Fibroblast of skin of right quadriceps (primary cell): ENCODE results near the gene SRGAP3.

ENCODE experiments used
- DNase-seq: peaks from one replicate; pipeline ENCODE4 v3.0.0-alpha.2; 2013

The SRGAP3 gene

DNA sequence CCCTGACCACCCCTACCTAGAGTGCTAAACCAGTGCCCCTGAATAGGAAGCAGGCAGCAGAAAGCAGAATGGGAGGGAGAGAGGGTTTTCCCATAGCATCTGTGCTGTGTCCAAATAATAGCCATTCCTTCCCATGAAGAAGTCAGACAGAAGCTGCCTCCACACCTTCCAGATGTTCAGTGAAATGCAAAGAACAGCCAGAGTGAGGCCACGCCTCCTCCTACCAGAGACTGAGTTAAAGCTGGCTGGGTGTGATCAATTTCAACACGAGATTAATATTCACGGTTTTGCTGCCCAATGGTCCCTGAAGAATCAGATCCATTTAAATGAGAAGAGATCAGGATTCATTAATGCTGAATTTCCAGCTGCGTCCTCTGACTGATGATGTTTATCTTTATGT lies 111.8 kb downstream of the SRGAP3 start:
- no peak for DNase-seq

DNA sequence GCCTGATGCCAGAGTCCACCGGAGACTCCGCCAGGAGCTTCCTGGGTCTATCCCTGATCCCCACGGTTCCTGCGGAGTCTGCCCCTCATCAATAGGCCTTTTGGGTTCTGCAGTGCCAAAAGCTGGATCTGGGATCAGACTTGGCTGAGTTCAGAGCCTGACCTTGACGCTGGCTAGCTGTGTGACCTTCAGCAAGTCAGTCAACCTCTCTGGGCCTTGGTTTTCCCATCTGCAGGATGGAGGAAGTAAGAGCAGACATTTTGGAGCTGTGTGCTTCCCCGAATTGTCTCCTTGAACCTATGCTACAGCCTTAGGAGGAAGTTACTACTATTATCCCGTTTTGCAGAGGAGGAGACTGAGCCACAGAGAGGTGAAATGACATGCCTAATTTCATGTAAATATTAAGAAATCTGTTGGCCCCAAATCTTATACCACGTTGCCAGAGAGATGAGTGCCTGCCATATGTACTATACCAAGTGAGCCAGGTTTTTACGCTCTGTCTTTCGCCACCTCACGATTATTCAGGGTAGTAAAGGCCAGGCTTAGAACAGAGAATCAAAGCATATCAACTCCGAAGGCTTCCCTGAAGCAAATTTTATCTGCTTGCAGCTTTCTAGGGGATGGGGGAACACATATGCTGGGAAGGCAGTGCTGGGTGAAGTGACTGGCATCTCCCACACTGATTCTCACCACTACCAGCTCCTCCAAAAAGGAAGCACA lies 112.5 kb downstream of the SRGAP3 start:
- no peak for DNase-seq

DNA sequence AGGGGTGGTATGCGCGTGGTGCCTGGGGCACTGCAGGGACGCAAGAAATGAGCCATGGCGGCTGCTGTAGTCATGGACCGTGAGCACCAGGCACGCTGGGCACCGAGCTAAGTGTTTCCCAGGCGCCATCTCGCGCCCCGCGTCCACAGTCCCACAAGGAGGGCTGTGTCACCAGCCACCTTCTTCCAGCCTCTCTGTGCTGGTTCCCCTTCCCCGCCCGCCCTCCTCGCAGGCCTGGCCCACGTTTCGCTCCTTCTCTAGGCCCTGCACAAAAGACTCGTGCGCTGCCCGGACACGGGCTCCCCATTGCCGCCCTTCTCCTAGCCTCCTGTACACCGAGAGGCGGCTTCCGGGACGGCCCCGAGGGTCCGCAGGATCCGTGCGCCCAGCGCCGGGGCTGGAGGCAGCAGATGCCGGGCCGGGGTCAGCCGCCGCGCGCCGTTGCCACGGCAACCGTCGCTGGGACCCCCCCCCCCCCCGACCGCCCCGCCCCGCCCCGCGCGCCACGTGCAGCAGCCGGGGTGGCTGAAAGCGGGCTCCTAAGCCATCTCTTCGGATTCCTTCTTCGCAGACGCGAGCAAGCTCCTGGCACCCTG lies 113.4 kb downstream of the SRGAP3 start:
- no peak for DNase-seq

DNA sequence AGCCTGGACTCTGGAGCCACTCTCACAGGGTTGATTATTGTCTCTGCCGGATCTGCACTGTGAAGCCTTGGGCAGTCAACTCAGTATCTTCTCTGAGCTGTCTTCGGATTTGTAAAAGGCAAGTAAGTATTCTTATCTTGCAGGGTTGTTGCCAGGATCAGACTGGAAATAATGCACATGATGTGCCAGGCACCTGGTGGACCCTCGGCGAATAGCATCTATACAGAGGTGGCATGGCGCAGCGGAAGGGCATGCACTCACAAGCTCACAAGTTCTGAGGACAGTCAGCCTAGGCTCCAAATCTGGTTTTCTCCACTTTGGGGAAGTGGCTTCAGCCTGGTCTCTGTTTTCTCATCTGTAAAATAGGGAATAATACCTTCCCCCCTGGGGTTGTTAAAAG lies 113.9 kb downstream of the SRGAP3 start:
- DNase-seq: no peak

DNA sequence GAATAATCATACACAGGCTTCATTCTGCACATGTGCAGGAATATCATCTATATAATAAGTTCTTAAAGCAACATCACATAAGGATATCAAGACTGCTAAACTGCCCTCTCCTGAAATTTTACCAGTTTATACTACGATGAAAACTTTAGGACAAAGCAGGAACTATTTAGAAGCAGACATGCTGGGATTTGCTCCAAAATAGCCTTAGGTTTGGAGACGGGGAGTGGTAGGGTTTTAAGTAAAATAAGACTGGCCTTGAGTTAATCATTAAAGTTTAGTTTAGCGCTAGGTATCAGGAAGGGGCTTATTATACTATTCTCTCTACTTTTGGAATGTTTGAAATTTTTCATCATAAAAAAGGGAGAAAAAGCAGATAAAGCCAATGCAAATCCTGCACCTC lies 115.8 kb downstream of the SRGAP3 start:
- DNase-seq: no peak

DNA sequence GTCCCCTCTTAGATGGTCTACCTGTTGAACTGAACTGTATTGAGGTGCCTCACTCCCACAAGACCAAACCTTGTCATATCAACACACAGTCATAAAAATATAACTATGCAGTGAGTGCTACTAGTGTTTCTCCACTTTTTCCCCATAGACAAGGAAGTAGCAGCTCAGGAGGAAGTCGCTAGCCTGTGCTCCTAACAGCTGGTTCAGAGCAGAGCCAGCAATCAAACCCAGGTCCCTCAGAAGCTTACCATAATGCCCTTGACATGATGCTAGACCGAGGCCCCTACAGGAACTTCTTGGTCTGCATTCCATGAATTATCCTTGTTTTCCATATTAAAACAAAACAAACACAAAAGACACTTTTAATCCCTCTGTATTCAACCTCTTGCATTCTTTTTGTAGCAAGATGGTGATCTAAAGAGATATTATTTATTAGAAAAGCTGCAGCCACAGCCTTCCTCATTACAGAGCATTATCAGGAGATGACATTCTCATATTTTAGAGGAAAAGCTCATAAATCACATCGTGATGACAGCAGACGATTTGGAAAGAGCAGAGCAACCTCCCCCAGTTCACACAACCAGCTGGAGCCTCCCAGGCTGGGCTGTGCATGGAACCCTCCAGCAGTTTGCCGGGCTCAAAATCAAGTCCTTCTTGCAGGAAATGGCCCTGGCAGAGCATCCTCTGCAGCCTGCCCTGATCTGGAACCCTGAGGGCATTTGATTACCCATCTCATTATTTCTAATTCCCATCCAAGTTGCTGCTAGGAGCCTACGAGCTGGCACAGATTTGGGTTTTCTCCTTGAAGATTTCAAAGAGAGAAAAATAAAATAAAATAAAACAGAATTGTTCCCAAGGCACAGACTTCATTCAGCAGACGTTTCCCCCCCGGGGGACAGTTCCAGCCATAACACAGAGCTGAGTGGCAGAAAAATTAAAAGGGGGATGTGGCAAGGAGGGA lies 118.8 kb downstream of the SRGAP3 start:
- peak; percentile 55 for DNase-seq

DNA sequence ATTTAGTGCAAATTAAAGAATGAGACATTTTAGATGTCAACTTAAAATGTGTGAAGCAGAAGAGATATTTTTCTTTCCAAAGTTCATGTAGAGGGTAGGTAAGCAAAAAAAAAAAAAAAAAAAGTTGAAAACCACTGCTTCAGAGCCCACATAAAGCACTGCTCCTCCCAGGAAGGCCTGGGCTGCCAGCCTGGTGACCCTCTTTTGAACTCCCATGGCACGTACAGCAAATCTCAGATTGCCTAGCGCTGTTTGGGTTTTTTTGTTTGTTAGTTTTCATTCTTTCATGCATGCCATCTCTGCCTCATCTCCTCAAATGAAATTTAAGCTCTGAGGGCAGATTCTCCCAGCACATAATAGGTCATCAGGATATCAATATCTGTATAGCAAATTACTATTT lies 120.1 kb downstream of the SRGAP3 start:
- no peak for DNase-seq

DNA sequence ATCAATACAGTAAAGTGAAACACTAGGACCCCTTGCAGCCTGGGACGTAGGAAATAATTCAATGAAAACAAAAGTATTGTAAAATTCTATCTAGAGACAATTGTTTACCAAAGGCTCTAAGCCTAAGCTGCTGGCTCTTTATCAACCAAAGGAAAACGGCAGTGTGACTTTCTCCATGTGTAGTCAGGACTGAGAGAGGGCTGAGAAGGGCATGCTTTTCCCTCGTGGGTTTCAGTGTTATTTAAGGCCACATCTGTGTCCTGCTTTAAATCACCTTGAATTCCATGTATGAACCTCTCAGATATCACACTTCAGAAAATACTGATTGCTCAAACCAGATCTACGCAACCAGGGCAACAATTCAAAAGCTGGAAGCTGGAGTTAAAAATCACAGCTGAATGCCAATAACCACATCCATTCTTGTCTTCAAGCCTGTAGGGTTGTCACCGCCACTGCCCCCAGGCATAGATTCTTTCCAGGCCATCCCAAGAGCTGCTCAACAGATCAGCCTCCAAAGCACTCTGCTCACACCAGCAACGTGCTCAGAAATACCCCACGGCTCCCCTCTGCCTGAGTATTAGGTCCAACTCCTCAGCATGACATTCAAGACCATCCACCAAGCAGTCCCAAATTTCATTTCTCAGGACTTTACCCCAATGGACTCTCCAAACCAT lies 124.0 kb downstream of the SRGAP3 start:
- DNase-seq: no peak

DNA sequence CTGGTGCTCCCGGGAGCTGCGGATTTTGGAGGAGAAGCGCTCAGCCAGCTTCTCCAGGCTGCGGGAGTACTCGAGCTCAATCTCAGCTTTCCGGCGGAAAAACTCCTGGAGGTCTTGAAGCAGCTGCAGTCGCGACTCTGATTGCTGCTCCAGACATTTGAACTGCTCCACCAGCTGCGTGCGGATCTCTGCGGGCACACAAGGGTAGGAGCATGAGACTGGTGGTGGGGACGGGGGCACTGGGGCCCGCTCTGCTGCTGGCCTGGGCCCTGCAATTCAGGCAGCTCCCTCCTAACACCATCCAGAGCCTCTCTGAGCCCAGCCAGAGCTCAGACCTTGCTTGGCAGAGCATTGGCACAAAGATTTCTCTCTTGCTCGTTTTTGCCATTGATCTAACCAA lies 124.7 kb downstream of the SRGAP3 start:
- DNase-seq: no peak

DNA sequence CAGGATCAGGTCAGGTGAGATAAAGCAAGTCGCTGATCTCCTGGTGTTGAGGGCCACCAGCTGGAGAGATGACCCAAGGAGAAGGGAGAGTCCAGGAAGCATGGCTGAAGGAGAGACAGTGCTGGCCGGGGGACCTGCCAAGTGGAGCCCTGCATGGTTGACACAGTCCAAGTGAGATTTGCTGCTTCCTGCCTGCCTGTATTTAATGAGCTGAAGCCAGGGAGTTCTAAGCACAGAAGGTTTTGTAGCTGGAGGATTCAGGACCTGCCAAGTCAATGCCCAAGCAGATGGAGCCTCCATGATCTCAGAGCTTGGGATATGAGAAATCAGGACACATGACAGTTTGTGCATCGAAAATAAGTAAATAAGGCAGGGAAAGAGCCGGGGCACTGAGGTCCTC lies 125.6 kb downstream of the SRGAP3 start:
- no peak for DNase-seq

DNA sequence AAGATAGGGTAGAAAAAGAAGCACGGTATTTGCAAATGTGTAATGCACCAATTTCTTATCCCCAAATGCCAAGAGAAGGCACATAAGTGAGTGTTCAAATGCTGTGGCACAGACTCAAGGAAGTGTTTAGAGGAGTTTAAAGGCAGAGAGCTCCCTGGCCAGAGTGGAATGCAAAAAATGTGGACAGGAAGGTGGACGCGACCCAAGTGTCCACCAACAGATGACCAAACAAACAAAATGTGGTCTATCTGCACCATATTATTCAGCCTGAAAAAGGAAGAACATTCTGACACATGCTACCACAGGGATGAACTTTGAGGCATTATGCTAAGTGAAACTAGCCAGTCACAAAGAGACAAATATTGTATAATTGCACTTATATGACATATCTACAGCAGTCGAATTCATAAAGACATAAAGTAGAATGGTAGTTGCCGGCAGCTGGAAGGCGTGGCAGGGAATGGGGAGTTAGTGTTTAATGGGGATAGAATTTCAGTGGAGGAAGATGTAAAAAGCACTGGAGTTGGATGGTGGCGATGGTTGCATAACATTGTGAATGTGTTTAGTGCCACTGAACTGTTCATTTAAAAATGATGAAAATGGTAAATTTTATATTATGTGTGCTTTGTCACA lies 126.6 kb downstream of the SRGAP3 start:
- no peak for DNase-seq

DNA sequence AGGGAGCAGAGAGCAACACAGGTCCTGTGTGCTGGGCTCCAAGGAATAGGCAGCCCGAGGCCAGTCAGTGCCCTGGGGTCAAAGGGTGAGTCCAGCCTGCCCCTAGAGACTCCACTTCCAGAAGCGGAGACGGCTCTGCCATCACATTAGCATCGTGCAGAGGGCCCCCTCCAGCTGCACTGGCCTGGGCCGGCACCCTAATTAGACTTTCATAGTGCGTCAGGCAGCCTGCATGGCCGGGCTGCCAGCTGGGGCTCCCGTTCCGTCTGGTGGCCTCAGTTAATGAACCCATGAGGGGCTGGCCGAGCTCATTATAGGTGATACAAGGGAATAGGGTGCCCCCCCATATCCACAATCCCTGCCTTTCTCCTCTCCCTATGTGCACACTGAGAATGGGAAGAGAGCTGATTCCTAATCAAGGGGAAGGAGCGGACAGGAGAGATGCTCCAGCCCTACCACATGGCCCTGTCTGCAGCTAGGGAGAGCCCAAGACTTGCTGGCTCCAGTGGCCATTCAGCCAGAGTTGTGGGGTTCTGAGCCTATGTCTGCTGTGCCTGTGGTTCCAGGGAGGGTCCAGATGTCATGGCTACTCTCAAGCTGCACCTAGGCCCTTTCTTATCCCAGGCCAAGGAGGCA lies 128.0 kb downstream of the SRGAP3 start:
- DNase-seq: no peak

DNA sequence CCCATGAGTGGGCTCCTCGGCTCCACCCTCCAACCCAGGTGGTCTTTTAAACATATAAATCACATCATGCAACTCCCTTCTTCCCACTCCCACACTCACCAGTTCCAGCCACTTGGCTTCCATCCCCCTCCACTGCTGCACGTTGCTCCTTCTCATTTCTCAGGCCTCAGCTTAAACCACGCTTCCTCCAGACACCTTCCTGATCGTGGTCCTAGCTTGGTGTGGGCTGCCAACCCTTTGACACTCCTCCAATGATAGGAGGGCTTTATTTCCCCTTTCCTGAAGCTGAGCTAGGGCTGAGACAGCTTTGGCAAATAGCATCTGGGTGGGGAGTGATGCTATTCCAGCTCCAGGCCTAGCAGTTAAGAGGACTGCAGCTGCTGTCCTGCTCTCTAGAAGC lies 130.1 kb downstream of the SRGAP3 start:
- no peak for DNase-seq

DNA sequence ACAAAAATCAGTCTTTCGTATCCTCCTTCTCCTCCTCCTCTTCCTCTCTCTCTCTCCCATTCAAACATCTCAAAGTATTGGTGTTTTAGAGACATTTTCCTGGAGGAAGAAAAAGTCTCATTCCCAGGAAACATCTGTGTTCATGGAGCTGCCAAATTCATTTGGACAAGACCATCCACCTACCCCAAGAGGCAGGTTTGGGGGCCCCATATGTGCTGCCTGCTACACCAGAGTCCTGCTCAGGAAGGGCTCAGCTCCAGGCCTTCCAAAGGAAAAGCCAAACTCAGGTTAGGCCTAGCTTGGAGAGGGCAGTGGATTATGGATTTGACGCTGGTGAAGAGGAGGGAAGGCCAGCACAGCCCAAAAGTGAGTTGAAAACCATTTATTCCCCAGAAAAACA lies 131.2 kb downstream of the SRGAP3 start:
- no peak for DNase-seq

DNA sequence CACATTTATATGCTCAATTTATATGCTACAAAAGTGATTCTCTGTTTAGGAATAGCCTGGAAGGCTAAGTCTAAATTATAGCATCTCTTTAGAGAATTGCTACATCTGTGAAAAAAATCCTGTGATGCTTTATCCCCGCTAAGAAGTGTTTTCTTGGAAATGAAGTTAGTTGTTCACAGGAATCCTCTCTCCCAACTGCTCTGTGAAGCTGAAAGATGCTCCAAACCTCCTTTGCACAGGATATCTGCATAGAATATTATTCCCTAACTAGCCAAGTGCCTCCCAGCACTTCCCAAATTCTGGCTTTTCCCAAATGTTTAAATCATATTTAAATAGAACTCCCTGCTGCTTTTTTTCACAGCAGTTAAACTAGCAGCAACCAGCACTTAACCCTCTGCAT lies 132.2 kb downstream of the SRGAP3 start:
- no peak for DNase-seq

DNA sequence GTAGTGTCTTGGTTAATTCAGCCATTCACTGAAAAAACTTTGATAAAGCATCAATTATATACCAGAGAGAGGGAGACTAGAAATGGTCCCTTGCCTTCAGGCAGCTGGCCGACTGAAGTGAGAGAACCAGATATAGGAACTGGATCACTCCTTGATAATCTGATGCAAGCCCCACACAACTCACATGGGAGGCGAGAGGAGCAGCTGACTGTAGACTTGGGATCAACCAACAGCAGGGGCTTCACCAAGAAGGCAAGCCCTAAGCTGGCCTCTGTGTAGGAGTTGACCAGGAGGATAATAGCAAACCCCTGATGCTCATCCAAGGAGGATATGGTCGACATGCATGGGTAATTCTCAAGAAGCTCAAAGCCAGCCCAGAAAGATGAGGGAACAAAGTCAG lies 133.1 kb downstream of the SRGAP3 start:
- DNase-seq: no peak

DNA sequence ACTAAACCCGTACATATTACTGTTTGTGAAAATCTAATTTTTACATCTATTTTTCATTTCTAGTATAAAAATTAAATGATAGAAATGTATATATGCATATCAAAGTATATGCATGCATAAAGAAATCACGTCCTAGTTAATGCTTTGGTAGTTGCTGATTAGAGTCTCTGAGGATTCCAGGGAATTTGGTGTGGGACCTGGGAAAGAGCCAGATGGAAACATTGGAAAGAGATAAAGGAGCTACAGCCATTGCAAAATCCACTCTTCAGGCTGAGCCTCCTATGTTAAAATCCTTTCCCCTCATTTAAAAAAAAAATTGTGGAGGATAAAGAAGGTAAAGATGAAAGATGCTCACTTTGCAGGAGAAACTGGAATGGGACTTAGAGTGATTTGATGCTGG lies 134.1 kb downstream of the SRGAP3 start:
- no peak for DNase-seq

DNA sequence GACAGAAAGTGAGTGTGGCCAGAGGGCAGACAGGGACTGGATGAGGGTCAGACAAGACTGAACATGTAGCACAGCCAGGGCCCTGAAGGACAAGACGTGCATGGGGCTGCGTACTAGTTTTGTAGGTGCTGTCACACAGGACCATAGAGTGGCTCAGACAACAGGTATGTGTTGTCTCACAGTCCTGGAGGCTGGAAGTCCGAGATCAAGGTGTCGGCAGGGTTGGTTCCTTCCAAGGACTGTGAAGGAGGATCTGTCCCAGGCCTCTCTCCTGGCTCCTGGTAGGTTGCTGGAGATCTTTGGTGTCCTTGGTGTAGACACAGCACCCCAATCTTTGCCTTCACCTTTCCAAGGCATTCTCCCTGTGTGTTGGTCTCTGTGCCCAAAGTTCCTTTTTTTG lies 136.4 kb downstream of the SRGAP3 start:
- DNase-seq: no peak

DNA sequence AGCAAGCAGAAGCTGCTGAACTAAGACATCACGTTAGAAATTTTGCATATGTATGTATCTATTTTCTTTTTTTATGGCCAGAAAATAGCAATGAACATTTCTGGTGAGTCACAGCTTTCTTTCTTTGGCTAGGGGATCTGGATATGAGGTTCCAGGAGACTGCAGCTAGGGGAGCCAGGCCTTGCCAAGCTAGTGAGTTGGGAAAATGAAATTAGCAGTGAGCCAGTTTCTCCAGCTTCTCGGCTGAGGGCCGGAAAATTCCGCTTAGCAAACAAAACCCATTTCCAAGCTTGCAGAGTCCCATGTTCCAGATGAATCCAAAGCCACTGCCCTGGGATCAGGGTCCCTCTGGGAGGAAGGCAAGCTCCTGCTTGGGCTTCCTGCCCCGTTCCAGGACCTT lies 137.6 kb downstream of the SRGAP3 start:
- DNase-seq: peak; percentile 30

DNA sequence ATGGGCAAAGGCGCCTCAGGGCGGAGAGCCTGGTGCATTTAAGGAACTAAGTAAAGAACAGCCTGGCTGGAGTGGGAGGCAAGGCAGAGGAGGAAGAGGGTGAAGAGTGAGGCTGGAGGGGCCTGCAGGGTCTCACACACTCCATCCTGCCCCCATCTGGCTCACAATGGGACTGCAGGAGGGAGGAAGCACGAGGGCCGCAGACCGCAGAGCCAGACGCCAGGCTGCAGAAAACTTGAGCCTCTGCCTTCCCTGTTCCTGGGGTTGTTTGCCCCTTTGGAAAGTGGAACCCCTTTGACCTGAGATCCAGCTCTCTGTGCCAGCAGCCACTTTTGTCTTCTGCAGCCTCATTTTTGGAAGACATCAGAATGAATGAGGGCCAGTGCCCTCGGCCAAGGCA lies 138.0 kb downstream of the SRGAP3 start:
- DNase-seq: no peak

DNA sequence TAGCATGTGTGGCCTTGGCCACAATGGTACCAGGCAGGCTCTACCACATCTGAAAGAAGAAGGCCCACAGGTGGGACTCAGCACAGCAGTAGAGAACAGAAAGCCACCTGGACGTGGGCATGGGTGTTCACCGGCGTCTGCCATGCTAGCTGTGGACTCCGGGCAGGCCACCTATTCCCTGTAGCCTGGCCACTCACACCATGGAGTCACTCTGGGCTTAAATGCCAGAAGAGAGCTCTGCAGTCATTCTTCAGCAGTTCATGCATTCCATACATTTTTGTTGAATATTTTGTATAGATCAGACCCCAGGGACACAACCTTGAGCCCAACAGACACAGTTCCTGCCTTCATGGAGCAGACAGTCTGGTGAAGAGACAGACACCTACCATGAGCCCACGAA lies 138.6 kb downstream of the SRGAP3 start:
- peak; percentile 10 for DNase-seq

DNA sequence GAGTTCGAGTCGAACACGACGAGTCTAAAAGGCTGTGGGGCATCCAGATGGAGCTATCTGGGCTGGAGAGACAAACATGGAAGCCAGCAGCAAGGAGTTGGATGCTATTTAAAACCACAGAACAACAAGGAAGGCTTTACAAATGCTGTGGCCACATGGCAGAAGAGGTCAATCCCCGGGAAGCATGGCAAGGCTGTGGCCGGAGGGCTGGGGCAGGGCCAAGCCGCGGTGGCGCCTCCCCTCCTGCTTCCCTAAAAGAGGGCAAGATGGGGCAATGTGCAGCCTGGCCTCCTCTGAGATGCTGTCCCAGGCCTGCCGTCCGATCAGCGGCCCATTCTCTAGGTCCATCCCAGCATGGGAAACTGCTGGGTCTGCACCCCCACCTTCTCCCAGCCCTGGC lies 139.1 kb downstream of the SRGAP3 start:
- no peak for DNase-seq

DNA sequence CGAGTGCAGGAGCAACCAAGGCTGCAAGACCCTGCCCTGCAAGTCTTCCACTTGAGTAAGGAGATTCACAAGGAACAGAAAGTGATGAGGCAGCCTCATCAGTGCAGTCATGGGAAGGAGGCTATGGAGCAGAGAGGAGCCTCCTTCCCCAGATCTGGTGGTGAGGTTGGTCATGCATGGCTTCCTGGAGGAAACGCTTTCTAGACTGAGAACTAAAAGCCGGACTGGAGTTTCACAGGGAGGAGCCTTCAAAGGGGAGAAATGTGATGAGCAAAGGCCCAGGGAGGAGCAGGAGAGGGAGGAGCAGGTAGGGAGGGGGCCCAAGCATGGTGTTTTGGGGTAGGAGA lies 139.9 kb downstream of the SRGAP3 start:
- DNase-seq: no peak
